ENCODE measurements around the gene AMPH.
A peak's percentile ranks its signal among the peaks of the same experiment; 100 is the strongest.

Gene AMPH

DNA sequence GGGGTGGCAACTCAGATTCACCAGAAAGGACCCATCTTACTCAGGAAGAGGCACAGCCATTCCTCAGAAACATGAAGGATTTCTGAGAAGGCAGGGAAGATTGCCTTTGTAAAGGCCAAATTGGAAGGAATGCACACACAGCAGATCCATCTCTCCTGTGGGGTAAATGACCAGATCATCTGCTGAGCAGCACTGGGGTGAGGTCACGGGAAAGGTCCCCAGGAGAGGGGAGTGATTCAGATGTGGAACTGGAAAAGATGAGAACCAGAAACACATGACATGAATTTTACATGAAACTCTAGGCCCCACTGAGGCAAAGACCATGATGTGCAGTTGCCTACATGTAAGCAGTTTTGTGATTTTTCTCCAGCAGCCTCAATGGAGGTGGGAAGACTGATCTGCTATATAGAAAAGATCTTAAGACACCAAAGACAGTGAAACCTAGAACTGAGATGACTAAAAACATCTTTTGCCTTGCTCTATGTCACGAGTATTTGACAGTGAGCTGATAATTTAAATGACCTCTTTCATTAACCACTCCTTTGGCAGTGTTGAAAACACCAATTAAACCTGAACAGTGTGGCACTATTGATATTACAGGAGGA lies 91.6 kb downstream of the AMPH start:
- no peak for DNase-seq

DNA sequence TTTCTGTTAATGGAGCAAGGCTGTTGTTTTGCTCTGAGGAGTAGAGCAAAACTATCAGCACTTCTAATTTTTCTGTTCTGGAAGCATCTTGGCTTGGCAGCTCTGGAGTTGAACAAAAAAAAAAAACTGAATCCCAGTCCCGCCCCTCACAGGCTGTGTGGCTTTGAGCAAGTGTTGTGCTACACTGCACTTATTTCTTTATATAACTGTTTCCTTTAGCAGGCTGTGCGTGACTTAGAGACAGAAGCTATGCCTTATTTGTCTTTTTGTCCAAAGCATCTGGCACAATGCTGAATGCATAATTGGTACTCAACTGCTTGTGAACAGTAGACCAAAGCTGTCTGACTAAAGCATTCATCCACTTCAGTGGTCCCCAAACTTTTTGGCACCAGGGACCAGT lies 96.1 kb downstream of the AMPH start:
- DNase-seq = no peak

- no peak for DNase-seq
Observed at GRCh38 chr7:38525857-38526256, 105.3 kb downstream of the AMPH start.

DNA sequence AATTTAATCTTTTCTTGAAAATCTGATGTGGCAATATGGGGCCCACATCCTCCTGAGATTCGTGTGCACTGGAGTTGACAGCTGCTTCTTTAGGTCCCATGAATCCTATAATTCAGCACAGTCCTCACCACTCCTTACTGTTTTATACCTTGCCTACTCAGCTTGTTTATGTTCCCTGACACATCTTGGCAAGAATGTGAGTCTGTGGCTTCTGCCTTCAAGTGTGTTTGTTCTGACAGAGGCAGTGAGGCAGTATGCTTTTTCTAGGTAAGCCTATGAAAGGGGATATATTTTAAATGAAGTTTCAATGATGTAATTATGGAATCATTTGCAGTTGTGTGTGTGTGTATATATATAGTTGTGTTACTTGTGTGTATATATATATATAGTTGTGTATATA lies 106.4 kb downstream of the AMPH start:
- DNase-seq = peak; percentile 20

DNA sequence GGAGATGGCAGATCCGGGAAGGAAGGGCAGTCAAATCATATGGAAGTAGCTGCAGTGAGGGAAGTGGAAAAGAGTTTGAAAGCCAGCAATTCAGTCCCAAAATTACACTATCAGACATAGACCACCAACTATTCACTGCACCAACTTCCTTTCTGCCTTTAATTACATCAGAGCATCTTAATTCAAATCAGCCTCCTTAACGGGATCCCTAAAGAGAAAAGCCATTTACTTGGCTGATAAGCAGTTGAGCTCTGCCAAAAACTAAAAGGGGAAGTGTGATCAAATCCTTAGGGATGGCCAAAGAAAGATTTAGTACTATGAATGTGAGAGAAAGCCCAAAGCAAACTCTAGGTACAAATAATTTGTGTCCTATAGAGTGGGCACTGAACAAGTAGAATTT lies 110.4 kb downstream of the AMPH start:
- DNase-seq = no peak

DNA sequence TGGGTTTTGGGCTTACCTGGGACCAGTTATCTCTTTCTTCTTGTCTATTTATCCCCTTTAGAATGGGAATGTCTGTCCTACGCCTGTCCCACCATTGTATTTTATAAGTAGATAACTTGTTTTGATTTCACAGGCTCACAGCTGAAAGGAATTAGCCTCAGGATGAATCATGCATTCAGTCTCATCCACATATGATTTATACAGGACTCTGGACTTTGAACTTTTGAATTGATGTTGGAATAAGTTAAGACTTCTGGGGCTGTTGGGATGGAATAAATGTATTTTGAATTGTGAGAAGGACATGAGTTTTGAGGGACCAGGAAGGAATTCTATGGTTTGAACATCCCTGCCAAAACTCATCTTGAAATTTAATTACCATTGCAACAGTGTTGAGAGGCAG lies 112.6 kb downstream of the AMPH start:
- no peak for DNase-seq

- DNase-seq = no peak
Observed at GRCh38 chr7:38512704-38513103, 118.5 kb downstream of the AMPH start.

GRCh38 chr7:38512291-38512690 lies 118.9 kb downstream of the AMPH start:
- no peak for DNase-seq

DNA sequence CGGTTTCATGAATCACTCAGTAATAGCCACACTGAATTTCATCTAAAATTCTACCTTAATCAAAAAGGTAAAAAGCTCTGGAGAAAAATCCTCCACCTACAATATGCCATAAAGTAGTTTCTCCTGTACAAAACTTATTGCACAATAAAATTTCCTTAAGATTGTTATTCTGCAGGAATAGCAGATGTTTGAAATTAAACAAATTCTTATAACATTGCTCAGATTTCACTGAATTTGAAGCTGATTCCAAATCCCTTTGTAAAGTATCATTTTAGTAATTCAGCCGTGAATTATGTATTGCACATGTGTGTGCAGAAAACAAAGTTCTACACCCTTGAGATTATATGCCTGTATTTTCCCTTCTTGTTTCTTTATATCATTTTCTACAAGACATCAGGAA lies 123.8 kb downstream of the AMPH start:
- no peak for DNase-seq

DNA sequence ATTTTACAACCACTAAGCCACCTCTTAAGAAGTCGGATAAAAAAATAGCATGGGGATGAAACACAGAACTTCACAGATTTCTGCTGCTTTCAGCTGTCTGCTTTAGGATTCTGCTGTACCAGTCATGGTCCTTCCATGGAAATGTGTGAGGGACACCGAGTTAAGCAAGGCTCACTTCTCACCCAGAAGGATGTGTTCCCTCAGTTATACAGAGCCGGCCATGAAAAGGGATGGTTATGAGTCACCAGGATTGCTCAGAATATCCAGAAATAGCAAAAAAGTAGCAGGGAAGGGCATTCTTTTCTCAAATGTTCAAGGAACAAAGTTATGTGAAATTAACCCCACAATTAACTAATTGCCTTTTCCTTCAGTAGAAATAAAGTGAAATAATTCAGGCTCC lies 124.4 kb downstream of the AMPH start:
- DNase-seq = no peak

DNA sequence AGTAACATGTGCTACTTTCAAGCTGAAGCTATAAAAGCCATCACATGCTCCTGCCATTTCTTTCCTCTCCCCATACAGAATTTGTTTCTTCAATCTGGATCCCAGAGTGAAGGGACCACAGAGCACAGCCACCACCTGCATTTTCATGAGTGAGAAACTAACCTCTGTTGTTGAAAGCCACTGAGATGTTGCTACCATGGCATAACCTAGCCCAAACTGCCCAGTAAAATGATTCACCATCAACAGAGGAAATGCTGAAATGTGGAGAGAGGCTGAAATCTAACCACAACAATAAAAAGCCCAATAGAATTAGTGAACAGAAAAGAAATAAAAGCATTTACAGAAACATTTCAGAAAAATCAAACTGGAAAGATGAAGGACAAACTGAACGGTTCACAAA lies 125.2 kb downstream of the AMPH start:
- DNase-seq = no peak

DNA sequence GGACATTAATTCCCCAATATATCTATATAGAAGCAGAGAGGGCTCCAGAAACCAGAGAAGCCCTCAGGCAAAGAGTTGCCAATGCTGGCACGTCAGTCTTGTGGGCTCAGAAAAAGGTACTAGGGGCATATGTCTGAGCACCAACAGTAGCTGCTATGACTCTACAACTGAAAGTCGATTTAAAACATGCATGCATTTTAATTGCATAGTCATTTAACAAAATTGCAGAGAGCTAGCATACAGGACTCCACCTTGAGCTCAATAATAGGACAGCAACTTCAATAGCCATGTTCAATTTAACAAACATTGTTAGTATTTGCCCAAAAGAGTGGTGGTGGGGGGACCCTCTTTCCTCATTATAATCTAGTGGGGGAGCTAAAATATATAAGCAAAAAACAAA lies 126.5 kb downstream of the AMPH start:
- DNase-seq = no peak

- DNase-seq = no peak
Observed at GRCh38 chr7:38502848-38503247, 128.3 kb downstream of the AMPH start.

GRCh38 chr7:38502289-38502688 lies 128.9 kb downstream of the AMPH start:
- DNase-seq = no peak

- no peak for DNase-seq
Observed at GRCh38 chr7:38492010-38492409, 139.2 kb downstream of the AMPH start.

- no peak for DNase-seq
Observed at GRCh38 chr7:38482521-38482920, 148.7 kb downstream of the AMPH start.

- DNase-seq = no peak
Observed at GRCh38 chr7:38481401-38481800, 149.8 kb downstream of the AMPH start.

- DNase-seq = no peak
Observed at GRCh38 chr7:38478404-38478803, 152.8 kb downstream of the AMPH start.

DNA sequence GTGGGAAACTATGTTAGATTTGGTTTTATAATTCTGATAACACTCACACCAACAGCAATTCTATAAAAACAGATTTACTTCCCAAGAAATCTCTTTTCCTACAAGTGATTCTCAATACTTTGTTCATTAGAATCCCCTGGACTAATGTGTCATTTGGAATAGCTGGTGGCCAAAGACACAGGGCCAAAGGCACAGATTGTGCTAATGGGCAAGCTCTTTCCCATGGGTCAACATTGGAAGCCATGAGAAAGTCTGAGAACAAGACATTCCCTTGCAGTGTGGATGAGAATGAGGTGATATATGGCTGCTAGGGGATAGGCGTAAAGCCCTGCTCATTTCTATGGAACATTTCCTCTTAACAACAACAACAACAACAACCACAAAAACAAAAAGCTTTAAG lies 153.8 kb downstream of the AMPH start:
- DNase-seq = no peak

- DNase-seq = peak; percentile 5
Observed at GRCh38 chr7:38476764-38477163, 154.4 kb downstream of the AMPH start.

- no peak for DNase-seq
Observed at GRCh38 chr7:38465956-38466355, 165.2 kb downstream of the AMPH start.

DNA sequence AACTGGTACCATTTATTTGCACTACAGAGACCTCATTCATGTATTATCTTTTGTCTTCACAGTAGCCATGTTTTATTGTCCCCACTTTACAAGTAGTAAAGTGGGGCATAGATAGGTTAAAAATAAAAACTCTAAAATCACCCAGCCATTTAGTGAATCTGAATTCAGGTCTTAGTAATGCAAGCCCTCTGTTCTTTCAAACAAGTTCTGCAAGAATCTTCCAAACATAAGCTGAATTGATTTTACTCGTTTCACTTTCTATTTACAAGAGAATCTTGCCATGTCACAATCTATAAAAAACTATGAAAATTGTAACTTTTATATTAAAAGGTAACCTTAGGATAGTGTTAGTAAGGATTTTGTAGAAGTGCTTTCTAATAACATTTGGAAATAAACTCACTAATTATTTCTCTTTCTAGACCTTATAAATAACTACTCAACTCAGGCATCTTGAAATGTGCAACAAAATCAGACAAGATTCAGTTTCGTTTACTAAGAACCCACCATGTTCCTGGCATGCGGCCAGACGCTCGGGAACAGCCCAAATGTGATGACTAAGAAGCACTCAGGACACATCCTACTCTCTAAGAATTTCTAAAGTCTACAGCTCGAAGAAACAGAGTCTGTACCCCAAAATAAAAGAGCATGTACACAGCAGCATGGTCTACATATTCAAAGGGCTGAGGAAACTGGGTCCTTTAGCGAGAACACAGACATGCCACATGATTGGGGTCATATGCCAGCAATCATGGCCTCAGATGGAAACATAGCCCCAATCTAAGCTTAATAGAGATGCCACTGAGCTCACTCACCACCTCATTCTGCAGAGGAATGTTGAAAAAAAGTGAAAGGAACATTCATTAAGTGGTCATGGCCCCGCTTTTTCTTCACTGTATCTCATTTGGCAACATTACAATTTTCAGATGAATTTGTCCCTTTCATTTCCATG lies 167.6 kb downstream of the AMPH start:
- DNase-seq = no peak

DNA sequence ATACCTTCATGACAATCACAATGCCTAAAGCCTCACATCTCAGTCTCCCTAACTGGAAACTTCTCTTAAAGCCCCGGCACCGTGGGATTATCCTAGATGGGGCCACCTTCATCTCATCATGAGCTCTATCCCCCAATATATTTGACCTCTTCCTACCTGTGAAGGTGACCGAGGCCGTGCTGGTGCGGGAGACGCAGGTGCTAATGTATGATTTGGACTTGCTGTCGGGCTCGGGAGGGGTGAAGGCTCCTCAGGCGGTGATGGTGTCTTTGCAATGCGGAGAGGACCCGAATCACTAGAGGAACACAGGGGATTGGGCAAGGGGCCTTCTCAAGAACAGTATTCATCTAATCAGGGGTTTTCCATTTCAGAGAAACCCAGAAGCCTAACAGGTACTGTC lies 168.4 kb downstream of the AMPH start:
- no peak for DNase-seq

DNA sequence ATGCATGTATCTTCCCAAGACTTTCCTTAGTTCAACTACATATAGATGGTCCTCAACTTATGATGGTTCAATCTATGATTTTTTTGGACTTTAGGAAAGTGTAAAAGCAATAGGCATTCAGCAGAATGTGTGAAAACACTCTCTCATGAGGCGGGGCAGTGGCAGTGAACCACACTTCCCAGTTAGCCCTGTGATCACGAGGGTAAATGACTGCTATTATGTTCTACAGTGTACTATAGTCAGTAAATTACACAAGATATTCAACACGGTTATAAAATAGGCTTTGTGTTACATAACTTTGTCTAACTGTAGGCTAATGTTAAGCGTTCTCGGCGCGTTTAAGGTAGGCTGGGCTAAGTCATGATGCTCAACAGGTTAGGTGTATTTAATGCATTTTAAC lies 169.3 kb downstream of the AMPH start:
- DNase-seq = no peak

- no peak for DNase-seq
Observed at GRCh38 chr7:38453826-38454225, 177.3 kb downstream of the AMPH start.

All from NCI-H2029 (cell line).